GM19043 (cell line): Measurements from ENCODE around the gene OPRM1.
A peak's percentile ranks its signal among the peaks of the same experiment; 100 is the strongest.
"Not testable (repeated sequence)": the region's sequence is repeated elsewhere in the genome, so short reads cannot be mapped to it uniquely, and the experiment has no call there.

ENCODE experiments used
- ATAC-seq: cut with Tn5 transposase; IDR thresholded peaks from one replicate; pipeline ENCODE4 v1.9.1; 2021; ENCODE audit warnings: low read depth; ENCODE audit not compliant: unreplicated experiment

OPRM1 gene

DNA sequence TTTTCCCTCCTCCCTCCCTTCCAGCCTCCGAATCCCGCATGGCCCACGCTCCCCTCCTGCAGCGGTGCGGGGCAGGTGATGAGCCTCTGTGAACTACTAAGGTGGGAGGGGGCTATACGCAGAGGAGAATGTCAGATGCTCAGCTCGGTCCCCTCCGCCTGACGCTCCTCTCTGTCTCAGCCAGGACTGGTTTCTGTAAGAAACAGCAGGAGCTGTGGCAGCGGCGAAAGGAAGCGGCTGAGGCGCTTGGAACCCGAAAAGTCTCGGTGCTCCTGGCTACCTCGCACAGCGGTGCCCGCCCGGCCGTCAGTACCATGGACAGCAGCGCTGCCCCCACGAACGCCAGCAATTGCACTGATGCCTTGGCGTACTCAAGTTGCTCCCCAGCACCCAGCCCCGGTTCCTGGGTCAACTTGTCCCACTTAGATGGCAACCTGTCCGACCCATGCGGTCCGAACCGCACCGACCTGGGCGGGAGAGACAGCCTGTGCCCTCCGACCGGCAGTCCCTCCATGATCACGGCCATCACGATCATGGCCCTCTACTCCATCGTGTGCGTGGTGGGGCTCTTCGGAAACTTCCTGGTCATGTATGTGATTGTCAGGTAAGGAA, at the start of gene OPRM1:
Gene OPRM1 (plus strand): TSS at position 10 of the 612 bp plus-strand sequence. CDS start 305 bp downstream, at position 315.
- ATAC-seq = peak; percentile 75

GRCh38 chr6:153989989-153990388, 49.1 kb upstream of the OPRM1 start:
- no peak for ATAC-seq

DNA sequence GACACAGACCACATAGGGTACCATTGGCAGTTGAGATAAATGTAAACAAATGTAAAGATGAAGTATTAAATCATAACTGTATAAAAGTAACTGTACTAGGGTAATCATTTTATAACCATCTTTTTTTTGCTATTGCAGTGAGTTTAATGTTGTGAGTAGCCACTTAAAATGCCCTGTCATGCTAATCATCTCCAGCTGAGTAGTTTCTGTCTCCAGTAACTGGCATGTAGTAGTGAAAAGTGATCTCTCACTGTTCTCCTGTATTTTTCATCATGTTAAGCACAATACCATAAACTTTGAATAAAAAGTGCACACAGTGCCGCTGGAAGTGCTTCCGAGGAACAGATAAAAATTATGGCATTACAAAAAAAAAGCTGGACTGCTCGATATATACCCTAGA, 45.0 kb upstream of the OPRM1 start:
- no peak for ATAC-seq

GRCh38 chr6:153994811-153995210, 44.2 kb upstream of the OPRM1 start:
- no peak for ATAC-seq

GRCh38 chr6:153997221-153997620, 41.8 kb upstream of the OPRM1 start:
- ATAC-seq = no peak

DNA sequence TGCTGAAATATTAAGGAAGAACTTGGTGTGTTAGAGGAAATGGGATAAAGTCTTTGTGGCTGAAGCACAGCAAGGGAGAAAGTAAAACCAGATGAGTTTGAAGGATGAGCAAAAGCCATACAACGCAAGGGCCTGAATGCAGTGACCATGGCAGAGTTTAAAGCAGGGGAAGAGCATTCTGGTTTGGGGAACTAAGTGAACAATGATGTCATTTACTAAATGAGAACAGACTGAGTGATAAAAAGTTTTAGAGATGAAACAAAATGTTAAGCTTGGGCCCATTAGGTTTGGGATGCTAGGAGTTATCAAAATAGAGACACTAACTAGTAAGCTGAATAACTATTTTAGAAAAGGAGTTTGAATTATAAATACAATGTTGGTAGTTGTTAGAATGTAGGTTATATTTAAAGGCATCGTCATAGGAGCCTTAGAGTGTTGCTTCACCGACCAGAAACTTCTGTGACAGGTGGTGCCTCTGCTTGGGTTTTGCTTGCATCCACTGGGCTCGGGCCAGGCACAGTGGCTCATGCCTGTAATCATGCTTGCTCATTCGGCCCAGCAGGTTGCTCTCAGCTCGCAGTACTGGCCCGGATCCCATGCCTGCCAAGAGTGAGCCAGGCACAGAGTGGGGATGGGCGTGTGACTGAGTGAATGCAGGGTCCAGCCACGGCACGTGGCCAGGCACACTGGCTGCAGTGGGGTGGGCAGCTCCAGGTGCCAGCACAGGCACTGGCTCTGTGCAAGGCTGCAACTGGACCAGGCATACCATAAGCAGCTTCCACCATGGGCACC, 37.4 kb upstream of the OPRM1 start:
- no peak for ATAC-seq

DNA sequence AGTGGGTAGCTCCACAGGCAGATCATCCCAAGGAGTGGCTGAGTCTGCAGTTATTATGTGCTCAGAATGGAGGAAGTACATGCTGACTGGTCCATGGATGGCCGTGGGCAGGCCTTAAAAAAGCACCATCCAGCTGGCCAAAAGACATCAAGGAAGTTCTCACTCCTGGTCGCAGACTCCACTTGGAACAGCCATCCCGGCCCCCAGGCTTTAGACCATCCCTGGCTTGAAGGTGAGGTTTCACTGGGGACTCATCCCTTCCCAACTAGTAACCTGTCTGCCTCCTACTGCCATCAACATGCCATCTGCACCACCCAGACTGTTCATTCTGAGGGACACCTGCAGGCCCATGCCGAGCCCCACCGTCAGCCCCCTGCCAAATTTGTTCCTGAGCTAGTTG, 36.1 kb upstream of the OPRM1 start:
- ATAC-seq = no peak

DNA sequence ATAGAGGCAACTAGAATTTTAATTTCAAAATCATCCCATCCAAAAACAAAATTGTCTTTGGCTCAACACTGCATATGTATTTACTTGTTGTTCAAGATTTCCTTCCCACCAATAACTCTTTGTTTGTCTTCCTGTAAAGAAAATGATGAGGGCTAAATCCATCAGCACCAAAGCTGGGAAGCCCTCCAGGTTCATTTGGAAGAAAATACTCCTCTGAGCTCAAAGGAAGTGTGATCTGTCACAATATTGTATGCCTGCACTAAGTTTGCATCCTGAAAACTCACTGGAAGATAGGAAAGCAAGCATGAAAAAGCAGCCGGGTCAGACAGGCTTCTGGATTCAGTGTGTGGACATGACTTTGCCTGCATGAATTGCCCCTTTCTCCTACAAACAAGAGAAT, 28.7 kb upstream of the OPRM1 start:
- no peak for ATAC-seq

DNA sequence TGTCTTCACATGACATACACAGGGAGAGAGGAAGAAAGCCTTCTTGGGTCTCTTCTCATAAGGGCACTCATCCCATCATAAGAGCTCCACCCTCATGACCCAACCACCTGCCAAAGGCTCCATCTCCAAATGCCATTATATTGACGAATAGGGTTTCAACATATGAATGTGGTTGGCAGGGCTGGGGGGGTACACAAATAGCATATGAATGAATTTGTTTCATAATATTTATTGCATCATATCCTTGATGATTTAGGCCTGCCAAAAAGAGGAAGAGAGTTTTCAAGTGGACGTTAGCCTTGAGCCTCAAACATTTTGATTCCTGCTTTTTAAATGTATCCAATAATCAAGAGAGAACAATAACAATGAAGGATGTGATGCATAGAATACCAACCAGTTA, 26.2 kb upstream of the OPRM1 start:
- no peak for ATAC-seq

- no peak for ATAC-seq
These were observed 21.3 kb upstream of the OPRM1 start for GRCh38 chr6:154017786-154018185.

DNA sequence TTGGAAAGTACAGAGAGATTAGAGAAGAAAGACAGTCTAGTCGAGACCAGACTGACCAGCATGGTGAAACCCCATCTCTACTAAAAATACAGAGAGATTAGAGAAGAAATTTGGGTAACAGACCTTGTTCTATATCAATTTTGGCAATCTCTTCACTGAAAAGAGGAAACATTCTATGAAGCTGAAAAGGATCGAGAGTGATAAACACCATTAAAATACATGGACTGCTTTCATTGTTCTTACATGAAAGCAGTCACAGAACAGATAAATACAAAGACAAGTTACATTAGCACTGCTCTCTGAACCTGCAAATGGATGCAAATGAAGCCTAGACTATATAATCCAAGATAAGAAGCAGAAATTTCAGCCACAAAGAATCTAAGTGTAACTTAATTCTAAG, 8.4 kb upstream of the OPRM1 start:
- no peak for ATAC-seq

DNA sequence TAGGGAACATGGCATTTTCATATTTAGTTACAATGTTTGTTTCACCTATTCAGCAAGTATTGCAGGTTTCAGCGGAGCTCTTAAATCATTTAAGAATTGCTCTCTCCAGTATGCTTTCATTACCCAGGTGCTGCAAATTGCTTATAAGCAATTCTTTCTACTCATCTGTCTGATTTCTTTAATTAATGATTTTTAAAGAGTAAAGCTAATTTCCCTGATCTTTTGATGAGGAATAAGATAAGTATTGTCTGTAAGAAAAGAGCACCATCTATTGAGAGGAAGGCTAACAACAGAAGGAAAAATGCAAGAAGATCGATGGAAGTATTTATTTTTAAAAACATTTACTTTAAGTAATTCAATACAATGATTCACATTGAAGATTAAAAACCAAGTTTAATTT, 2.0 kb downstream of the OPRM1 start:
- no peak for ATAC-seq

DNA sequence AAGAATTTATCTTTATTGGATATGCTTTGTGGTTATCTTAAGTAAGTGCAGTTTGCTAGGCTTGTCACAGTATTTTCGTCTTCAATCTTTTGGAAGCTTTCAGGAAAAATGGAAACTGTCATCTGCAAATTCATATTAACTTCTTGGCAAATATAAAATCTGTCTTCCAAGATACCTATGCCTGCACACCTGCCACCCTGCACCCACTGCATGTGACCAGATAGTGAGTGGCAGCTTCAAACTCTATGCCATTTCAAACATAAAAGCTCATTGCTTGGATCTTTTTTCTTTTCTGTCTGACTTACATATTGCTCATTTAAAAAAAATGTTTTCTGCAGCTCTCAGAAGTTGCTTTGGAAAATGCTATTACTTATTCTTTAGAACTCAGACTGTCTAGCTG, 14.1 kb downstream of the OPRM1 start:
- ATAC-seq = no peak

DNA sequence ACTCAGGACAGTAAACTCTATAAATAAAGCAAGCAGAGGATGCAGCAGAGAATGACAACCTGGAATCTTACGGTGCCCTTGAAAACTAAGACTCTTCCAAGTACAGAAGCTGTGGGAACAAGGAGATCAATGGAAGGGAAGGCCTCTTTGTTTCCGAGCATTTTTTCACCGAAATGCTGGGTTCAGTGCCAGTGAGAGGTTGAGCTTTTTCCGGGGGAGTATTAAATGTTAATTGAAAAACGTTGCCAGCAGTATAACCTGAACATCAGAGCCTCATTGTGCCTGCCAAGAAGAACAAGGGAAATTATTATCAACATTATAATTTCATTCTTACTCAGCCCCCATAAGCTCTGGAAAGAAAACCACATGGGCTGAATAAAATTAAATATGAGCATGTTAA, 17.5 kb downstream of the OPRM1 start:
- ATAC-seq = no peak

DNA sequence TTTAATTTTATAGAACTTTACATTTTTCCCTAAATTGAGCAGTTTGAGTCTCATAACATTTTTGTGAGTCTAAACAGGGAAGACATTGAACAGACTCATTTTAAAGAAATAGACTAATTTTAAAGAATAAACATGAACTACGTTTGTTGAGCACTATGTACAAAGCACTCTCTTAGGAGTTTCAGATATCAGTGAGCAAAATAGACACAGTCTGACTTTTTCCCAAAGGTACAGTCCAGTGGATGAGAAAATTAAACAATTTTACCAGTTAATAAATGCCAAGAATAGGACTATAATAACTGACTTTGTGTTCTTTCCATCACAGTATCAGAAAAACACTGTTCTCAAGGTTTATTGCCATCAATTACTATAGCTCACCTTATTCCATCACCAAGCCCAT, 18.1 kb downstream of the OPRM1 start:
- no peak for ATAC-seq

GRCh38 chr6:154058963-154059680, 20.1 kb downstream of the OPRM1 start:
- ATAC-seq = no peak

DNA sequence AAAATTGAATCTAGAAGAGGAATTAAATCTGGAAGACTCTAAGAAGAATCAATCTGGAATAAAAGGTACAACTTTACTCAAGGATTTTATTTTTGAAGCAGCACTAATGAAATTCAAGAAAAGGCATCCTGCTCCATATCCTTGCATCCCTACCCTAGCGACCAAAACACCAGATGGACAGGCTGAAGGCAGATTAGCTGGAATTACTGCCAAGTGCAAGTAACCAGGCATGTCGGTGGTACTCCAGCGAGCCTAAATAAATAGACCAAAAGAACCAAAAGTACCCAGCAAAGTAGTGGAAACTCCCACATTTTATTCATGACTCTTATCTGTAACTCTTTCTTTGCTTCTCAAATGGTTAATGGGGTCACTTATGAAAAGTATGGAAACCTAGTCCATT, 21.0 kb downstream of the OPRM1 start:
- no peak for ATAC-seq

GRCh38 chr6:154070041-154070440, 31.0 kb downstream of the OPRM1 start:
- no peak for ATAC-seq

- no peak for ATAC-seq
These were observed 31.6 kb downstream of the OPRM1 start for GRCh38 chr6:154070657-154071056.

- no peak for ATAC-seq
These were observed 32.2 kb downstream of the OPRM1 start for GRCh38 chr6:154071236-154071635.

- ATAC-seq = no peak
These were observed 32.7 kb downstream of the OPRM1 start for GRCh38 chr6:154071711-154072110.

GRCh38 chr6:154078596-154078995, 39.6 kb downstream of the OPRM1 start:
- ATAC-seq = not testable (repeated sequence)
